Breast epithelium (tissue), 4 donors: ENCODE data around the gene SULT1A1. TPM values are rescaled to one million over a fixed set of nuclear protein-coding genes. Genes with fewer than 3 reads are reported as not detected.

ENCODE experiments used
- DNase-seq, 2 donors: peaks; one replicate each; pipeline ENCODE4 v3.0.0-alpha.2; 2019; ENCODE audit warnings: low spot score in 2 of 2
- H3K27ac ChIP-seq, 2 donors: fragments of 200-600 bp; sonication (generic) in 1 of 2; one replicate each; pipeline ENCODE4 v1.5.1; 2016 to 2019; ENCODE audit warnings: mild to moderate bottlenecking in 1 of 2
- H3K27me3 ChIP-seq, 2 donors: fragments of 200-600 bp; sonication (generic) in 1 of 2; one replicate each; pipeline versions ENCODE4 v1.5.1 to v1.6.0; 2017 to 2019; ENCODE audit warnings: control low read depth in 1 of 2, mild to moderate bottlenecking in 1 of 2
- H3K36me3 ChIP-seq: fragments of 200-600 bp; one replicate; pipeline ENCODE4 v1.5.1; 2019
- H3K4me1 ChIP-seq, 2 donors: fragments of 200-600 bp; sonication (generic); one replicate each; pipeline ENCODE4 v1.5.1; 2016 to 2019; ENCODE audit warnings: control low read depth in 1 of 2
- H3K4me3 ChIP-seq, 3 donors: fragments of 200-600 bp; sonication (generic); 1 replicate in 2 of 3; 2 replicates in 1 of 3; pipeline ENCODE4 v1.5.1; 2016 to 2019; ENCODE audit warnings: mild to moderate bottlenecking in 3 of 3, moderate library complexity in 2 of 3
- H3K9me3 ChIP-seq, 2 donors: fragments of 200-600 bp; sonication (generic) in 1 of 2; one replicate each; pipeline ENCODE4 v1.5.1; 2016 to 2019; ENCODE audit warnings: control low read depth in 1 of 2
- CTCF ChIP-seq, 3 donors: fragments of 450-650 bp; IDR thresholded peaks; one replicate each; pipeline ENCODE4 v1.5.1; 2016 to 2017; ENCODE audit warnings: antibody characterized with exemption in 3 of 3, mild to moderate bottlenecking in 3 of 3, moderate library complexity in 3 of 3
- POLR2A ChIP-seq: fragments of 450-650 bp; IDR thresholded peaks from one replicate; pipeline ENCODE4 v1.6.1; 2016; ENCODE audit warnings: antibody characterized with exemption, mild to moderate bottlenecking, moderate library complexity
- POLR2AphosphoS5 ChIP-seq, 3 donors: sonication (generic); formaldehyde crosslinking; IDR thresholded peaks; one replicate each; pipeline ENCODE4 v1.6.1; 2017; ENCODE audit warnings: antibody characterized with exemption in 3 of 3
- intact Hi-C: fragments of 100-400 bp; cut with DNase I; formaldehyde crosslinking; loops from one replicate; pipeline ENCODE4 v1.15.1; 2023; ENCODE audit warnings: low total_unique reads
- total RNA-seq, 3 donors: library from RNA; depleted of rRNA; stranded (reverse); fragments of >200 nt; gene quantifications; one replicate each; pipeline ENCODE4 v1.1.0, GENCODE V29; 2016

The SULT1A1 gene
- total RNA-seq, 3 donors from 2014 or later = 25.6 to 54.1 (median 33.4) TPM

- Histone ChIP-seq H3K27ac (no peak overlapping the region), H3K36me3 (peaks cover 4% of the 10 kb centered on the region), H3K9me3 (no peaks in the 10 kb centered on the region), H3K4me1 (no peaks in the 10 kb centered on the region), H3K27me3 (no peaks in the 10 kb centered on the region), H3K4me3 (no peak overlapping the region)
- DNase-seq = no peak
- TF ChIP-seq POLR2A = no peak
- intact Hi-C loops = no loop called here
These were observed 22.5 kb downstream of the SULT1A1 start for GRCh38 chr16:28587386-28587785.

DNA sequence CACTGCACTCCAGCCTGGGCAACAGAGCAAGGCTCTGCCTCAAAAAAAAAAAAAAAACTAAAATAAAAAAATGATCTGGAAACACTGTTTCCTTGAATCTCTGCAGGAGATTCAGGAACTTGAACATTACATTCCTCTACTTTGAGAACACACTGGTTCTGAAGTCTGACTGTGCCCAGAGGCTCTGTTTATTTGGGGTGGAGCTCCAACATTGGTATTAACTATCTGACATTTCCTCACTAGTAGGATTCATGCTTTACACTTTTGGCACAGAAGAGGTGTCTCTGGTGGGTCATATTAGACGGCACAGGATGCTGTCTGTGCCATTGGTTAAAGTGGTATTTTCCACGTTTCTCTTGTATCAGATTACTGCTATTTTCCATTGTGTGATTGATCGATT, 23.4 kb downstream of the SULT1A1 start:
- Histone ChIP-seq H3K27ac (no peak overlapping the region), H3K4me1 (no peaks in the 10 kb centered on the region), H3K36me3 (peaks cover 4% of the 10 kb centered on the region), H3K27me3 (no peaks in the 10 kb centered on the region), H3K4me3 (no peak overlapping the region), H3K9me3 (no peaks in the 10 kb centered on the region)
- intact Hi-C loops = no loop called here
- DNase-seq = no peak
- no peak for TF ChIP-seq POLR2A

DNA sequence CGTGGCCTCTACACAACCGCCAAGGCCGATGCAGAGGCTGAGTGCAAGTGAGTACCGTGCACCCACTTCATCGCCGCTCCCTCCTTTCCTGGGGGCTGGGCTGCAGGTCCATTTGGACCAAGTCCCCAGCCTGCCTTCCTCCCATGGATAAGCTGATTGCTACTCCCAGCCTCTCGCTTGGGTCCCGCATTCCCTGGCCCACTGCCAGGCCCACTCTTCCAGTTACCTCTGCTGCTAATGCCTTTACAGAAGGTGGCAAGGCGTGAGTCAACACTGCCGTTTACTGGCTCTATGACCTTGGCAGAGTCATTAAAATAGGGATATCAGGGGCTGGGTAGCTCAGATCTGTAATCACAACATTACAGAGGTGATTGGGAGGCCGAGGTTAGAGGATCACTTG, 24.2 kb downstream of the SULT1A1 start:
- TF ChIP-seq POLR2AphosphoS5 (IDR thresholded peaks at IDR 0.05) = no peak
- TF ChIP-seq CTCF (IDR thresholded peaks at IDR 0.05) = no peak
- no peak for TF ChIP-seq POLR2A
- H3K4me3 ChIP-seq = no peak overlapping the region
- H3K36me3 ChIP-seq = peaks cover 4% of the 10 kb centered on the region
- no peaks in the 10 kb centered on the region for H3K27me3 ChIP-seq
- H3K27ac ChIP-seq = no peak overlapping the region
- no peaks in the 10 kb centered on the region for H3K9me3 ChIP-seq
- H3K4me1 ChIP-seq = no peaks in the 10 kb centered on the region
- DNase-seq = no peak
- intact Hi-C loops = no loop called here

- TF ChIP-seq POLR2A (no peak), CTCF (IDR thresholded peaks at IDR 0.05) (no peak), POLR2AphosphoS5 (IDR thresholded peaks at IDR 0.05) (no peak)
- DNase-seq = no peak
- H3K4me1 ChIP-seq = no peaks in the 10 kb centered on the region
- H3K4me3 ChIP-seq = no peak overlapping the region
- H3K27me3 ChIP-seq = no peaks in the 10 kb centered on the region
- H3K36me3 ChIP-seq = peaks cover 4% of the 10 kb centered on the region
- no peak overlapping the region for H3K27ac ChIP-seq
- H3K9me3 ChIP-seq = no peaks in the 10 kb centered on the region
- intact Hi-C loops = no loop called here
These were observed 29.0 kb downstream of the SULT1A1 start for GRCh38 chr16:28580726-28581315.

GRCh38 chr16:28575446-28576109, 34.3 kb downstream of the SULT1A1 start:
- intact Hi-C loops = no loop called here
- Histone ChIP-seq H3K4me3 (no peak overlapping the region), H3K27me3 (no peaks in the 10 kb centered on the region), H3K9me3 (no peaks in the 10 kb centered on the region), H3K36me3 (no peaks in the 10 kb centered on the region), H3K27ac (no peak overlapping the region), H3K4me1 (no peaks in the 10 kb centered on the region)
- DNase-seq = no peak
- TF ChIP-seq POLR2A (no peak), CTCF (IDR thresholded peaks at IDR 0.05) (no peak), POLR2AphosphoS5 (IDR thresholded peaks at IDR 0.05) (no peak)

DNA sequence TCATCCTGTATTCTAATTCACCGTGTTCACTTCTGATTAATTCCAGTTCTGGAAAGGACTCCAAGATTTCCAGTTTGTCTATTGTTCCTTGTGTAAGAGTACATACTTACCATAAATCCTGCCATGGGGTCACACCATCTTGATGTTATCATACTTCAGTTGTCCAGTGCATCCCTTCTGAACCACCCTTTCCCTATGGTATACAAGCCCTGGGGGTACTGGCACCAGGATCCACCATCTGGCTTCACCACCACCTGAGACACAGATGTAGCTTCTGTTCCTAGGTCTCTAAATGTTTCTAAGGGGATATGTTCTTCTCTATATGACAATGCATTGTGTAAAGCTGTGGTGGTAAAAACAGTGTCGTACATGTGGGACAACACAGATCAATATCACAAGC, 34.9 kb downstream of the SULT1A1 start:
- Histone ChIP-seq H3K36me3 (no peaks in the 10 kb centered on the region), H3K27me3 (no peaks in the 10 kb centered on the region)
- no peak for DNase-seq

More for the DNA sequence above, 34.9 kb downstream of the SULT1A1 start:
- intact Hi-C loops = no loop called here
- Histone ChIP-seq H3K27ac (no peak overlapping the region), H3K4me3 (no peak overlapping the region), H3K9me3 (no peaks in the 10 kb centered on the region), H3K4me1 (no peaks in the 10 kb centered on the region)
- TF ChIP-seq POLR2A (no peak), CTCF (IDR thresholded peaks at IDR 0.05) (no peak), POLR2AphosphoS5 (IDR thresholded peaks at IDR 0.05) (no peak)
